WTC11 (cell line): ENCODE data around the gene FOXQ1. TPM values are rescaled to one million over a fixed set of nuclear protein-coding genes. Genes with fewer than 3 reads are reported as not detected.

Experiments
- ATAC-seq: fragments of 200-7000 bp; cut with Tn5 transposase; 2 replicates; pipeline ENCODE4 v1.10.0; 2021; ENCODE audit warnings: mild to moderate bottlenecking, moderate library complexity
- CTCF ChIA-PET: fragments of 300-600 bp; sonication (Branson Sonifier 250); formaldehyde crosslinking; loops from one replicate; lab custom pipeline; 2021; ENCODE audit warnings: antibody characterized with exemption; lab: Charles Lee
- POLR2A ChIA-PET: fragments of 350-600 bp; sonication (Branson Sonifier 250); formaldehyde crosslinking; loops from one replicate; lab custom pipeline; 2021; ENCODE audit warnings: antibody characterized with exemption; lab: Charles Lee
- DNase-seq: peaks from one replicate; pipeline ENCODE4 v3.0.0; 2021; ENCODE audit warnings: low spot score
- H3K27ac Mint-ChIP-seq: 2 replicates; pipeline ENCODE4 v1.8.0; 2021; ENCODE audit warnings: mixed read lengths
- H3K27me3 Mint-ChIP-seq: 2 replicates; pipeline ENCODE4 v1.8.0; 2021; ENCODE audit warnings: low read depth, mild to moderate bottlenecking, moderate library complexity, mixed read lengths
- H3K36me3 Mint-ChIP-seq: 2 replicates; pipeline ENCODE4 v1.8.0; 2021; ENCODE audit warnings: mixed read lengths
- H3K4me1 Mint-ChIP-seq: 2 replicates; pipeline ENCODE4 v1.8.0; 2022; ENCODE audit warnings: mixed read lengths
- H3K4me3 Mint-ChIP-seq: 2 replicates; pipeline ENCODE4 v1.8.0; 2021; ENCODE audit warnings: mild to moderate bottlenecking, moderate library complexity, mixed read lengths
- H3K9me3 Mint-ChIP-seq: 2 replicates; pipeline ENCODE4 v1.8.0; 2021; ENCODE audit warnings: mixed read lengths
- AFF4 ChIP-seq: sonication (generic); formaldehyde crosslinking; IDR thresholded peaks from 2 replicates; pipeline ENCODE4 v1.8.1; 2023; ENCODE audit warnings: mild to moderate bottlenecking, missing genetic modification reagents, borderline replicate concordance
- AR ChIP-seq: fragments of 250-450 bp; sonication (Bioruptor Pico); IDR thresholded peaks from 2 replicates; pipeline ENCODE4 v1.9.0; 2021; ENCODE audit warnings: mild to moderate bottlenecking
- FOXK1 ChIP-seq: sonication (generic); formaldehyde crosslinking; IDR thresholded peaks from 2 replicates; pipeline ENCODE4 v1.8.0; 2022; ENCODE audit warnings: mild to moderate bottlenecking, moderate library complexity, missing genetic modification reagents
- GABPB1 ChIP-seq: sonication (generic); formaldehyde crosslinking; IDR thresholded peaks from 2 replicates; pipeline ENCODE4 v1.8.1; 2023; ENCODE audit warnings: mild to moderate bottlenecking, missing genetic modification reagents
- NFATC4 ChIP-seq: fragments of 250-450 bp; sonication (Bioruptor Pico); IDR thresholded peaks from 2 replicates; pipeline ENCODE4 v1.9.0; 2021; ENCODE audit warnings: mild to moderate bottlenecking
- NFE2L1 ChIP-seq: sonication (generic); formaldehyde crosslinking; IDR thresholded peaks from 2 replicates; pipeline ENCODE4 v1.8.1; 2023; ENCODE audit warnings: missing genetic modification reagents
- NR1H2 ChIP-seq: sonication (generic); formaldehyde crosslinking; IDR thresholded peaks from 2 replicates; pipeline ENCODE4 v1.9.0; 2021; ENCODE audit warnings: mild to moderate bottlenecking, moderate library complexity, missing genetic modification reagents
- TP53 ChIP-seq: sonication (generic); formaldehyde crosslinking; IDR thresholded peaks from 2 replicates; pipeline ENCODE4 v1.8.1; 2023; ENCODE audit warnings: mild to moderate bottlenecking, missing genetic modification reagents
- ZNF121 ChIP-seq: sonication (generic); formaldehyde crosslinking; IDR thresholded peaks from 2 replicates; pipeline ENCODE4 v1.8.0; 2023; ENCODE audit warnings: missing genetic modification reagents
- ZNF232 ChIP-seq: sonication (generic); formaldehyde crosslinking; IDR thresholded peaks from 2 replicates; pipeline ENCODE4 v1.8.0; 2022; ENCODE audit warnings: mild to moderate bottlenecking, missing genetic modification reagents
- ZNF512 ChIP-seq: sonication (generic); formaldehyde crosslinking; IDR thresholded peaks from 2 replicates; pipeline ENCODE4 v1.8.1; 2022; ENCODE audit warnings: missing genetic modification reagents, borderline replicate concordance
- total RNA-seq: library from RNA; stranded (reverse); gene quantifications from 3 replicates; pipeline ENCODE4 v1.2.3, GENCODE V29; 2021
- TF ChIP-seq, protein P1 (sequence below): sonication (generic); formaldehyde crosslinking; IDR thresholded peaks from 2 replicates; pipeline ENCODE4 v1.8.1; 2023; ENCODE audit warnings: mild to moderate bottlenecking, missing genetic modification reagents
- TF ChIP-seq, protein P2 (sequence below): sonication (generic); formaldehyde crosslinking; IDR thresholded peaks from 2 replicates; pipeline ENCODE4 v1.8.0; 2022; ENCODE audit warnings: mild to moderate bottlenecking, missing genetic modification reagents

Gene FOXQ1
- total RNA-seq, 1 experiment from 2014 or later = 0.35 TPM

DNA sequence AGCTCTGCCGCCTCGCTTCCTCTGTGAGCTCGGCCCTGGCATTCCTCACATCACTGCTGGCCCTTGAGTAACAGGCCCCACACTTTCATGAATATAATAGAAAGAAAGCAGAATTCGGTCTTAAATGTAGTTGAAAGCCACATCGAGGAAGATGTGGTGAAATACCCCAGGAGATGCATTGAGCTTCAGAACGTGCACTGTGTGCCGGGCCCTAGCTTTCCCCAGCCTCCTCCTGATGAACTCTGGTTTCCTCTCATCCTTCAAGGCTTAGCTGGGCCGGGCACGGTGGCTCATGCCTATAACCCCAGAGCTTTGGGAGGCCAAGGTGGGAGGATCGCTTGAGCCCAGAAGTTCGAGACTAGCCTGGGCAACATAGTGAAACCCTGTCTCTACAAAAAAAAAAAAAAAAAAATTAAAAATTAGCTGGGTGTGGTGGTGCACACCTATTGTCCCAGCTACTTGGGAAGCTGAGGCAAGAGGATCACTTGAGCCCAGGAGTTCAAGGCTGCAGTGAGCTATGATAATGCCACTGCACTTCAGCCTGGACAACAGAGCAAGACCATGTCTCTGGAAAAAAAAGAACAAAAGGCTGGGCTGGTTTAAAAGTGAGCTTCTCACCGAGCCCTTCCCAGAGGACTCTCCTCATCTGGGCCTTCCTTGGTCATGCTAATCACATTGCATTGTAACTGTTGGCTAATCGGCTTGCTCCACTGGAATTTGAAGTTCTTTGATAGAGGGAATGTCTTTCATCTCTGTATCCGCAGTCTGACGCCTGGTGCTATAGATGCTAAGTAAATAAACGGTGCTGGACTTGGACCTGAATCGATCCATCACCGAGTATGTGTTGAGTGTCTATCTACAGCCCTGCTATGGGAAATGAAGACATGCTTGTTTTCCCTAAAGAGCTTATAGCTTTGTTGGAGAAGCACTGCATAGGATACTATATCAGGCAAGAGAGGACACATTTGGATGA lies 43.8 kb upstream of the FOXQ1 start:
- no peak overlapping the region for H3K27ac Mint-ChIP-seq
- H3K27me3 Mint-ChIP-seq = peaks cover 11% of the 10 kb centered on the region
- TF ChIP-seq NR1H2 (CRISPR knock-in tag) (no peak), ZNF121 (CRISPR knock-in tag) (0 out of 2 replicates have a peak, but pooled peaks have one; percentile 28), ZNF512 (no peak), GABPB1 (CRISPR knock-in tag) (peak; percentile 95), AR (no peak)
- TF ChIP-seq, all 79 proteins: peak for 2
- no peak overlapping the region for H3K4me3 Mint-ChIP-seq
- ChIA-PET CTCF (interaction anchor here (0.6 to 2.4 kb wide), 8 partner anchors 11 to 1049 kb away, joined by 3 to 9 read pairs (median 3); partner anchors contain the start of gene FOXQ1), POLR2A (no interaction called here)
- ATAC-seq (peak; percentile 52; the same call in 1 of the 2 replicates), DNase-seq (no peak)
- H3K9me3 Mint-ChIP-seq = peaks cover 23% of the 10 kb centered on the region
- peaks cover 18% of the 10 kb centered on the region for H3K4me1 Mint-ChIP-seq
- peaks cover 15% of the 10 kb centered on the region for H3K36me3 Mint-ChIP-seq

GRCh38 chr6:1271071-1271763 lies 40.7 kb upstream of the FOXQ1 start:
- Mint-ChIP-seq H3K4me3 (no peak overlapping the region), H3K9me3 (peaks cover 55% of the 10 kb centered on the region), H3K4me1 (peaks cover 15% of the 10 kb centered on the region), H3K27me3 (peaks cover 4% of the 10 kb centered on the region), H3K36me3 (peaks cover 30% of the 10 kb centered on the region), H3K27ac (no peak overlapping the region)
- ChIA-PET POLR2A (no interaction called here), CTCF (no interaction called here)
- DNase-seq (no peak), ATAC-seq (no peak)
- TF ChIP-seq ZNF512 = no peak
- no peak for TF ChIP-seq FOXK1 (CRISPR knock-in tag)
- TF ChIP-seq NFATC4 = no peak
- TF ChIP-seq AR = no peak
- TF ChIP-seq, protein P1, sequence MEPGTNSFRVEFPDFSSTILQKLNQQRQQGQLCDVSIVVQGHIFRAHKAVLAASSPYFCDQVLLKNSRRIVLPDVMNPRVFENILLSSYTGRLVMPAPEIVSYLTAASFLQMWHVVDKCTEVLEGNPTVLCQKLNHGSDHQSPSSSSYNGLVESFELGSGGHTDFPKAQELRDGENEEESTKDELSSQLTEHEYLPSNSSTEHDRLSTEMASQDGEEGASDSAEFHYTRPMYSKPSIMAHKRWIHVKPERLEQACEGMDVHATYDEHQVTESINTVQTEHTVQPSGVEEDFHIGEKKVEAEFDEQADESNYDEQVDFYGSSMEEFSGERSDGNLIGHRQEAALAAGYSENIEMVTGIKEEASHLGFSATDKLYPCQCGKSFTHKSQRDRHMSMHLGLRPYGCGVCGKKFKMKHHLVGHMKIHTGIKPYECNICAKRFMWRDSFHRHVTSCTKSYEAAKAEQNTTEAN (CRISPR knock-in tag) = no peak
- TF ChIP-seq, protein P2, sequence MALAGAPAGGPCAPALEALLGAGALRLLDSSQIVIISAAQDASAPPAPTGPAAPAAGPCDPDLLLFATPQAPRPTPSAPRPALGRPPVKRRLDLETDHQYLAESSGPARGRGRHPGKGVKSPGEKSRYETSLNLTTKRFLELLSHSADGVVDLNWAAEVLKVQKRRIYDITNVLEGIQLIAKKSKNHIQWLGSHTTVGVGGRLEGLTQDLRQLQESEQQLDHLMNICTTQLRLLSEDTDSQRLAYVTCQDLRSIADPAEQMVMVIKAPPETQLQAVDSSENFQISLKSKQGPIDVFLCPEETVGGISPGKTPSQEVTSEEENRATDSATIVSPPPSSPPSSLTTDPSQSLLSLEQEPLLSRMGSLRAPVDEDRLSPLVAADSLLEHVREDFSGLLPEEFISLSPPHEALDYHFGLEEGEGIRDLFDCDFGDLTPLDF (CRISPR knock-in tag) = no peak
- no peak for TF ChIP-seq TP53
- no peak for TF ChIP-seq AFF4 (CRISPR knock-in tag)
- no peak for TF ChIP-seq ZNF232 (CRISPR knock-in tag)
- no peak for TF ChIP-seq NFE2L1 (CRISPR knock-in tag)
